ENCODE data around the gene TMEM40. TPM values are rescaled to one million over a fixed set of nuclear protein-coding genes. Genes with fewer than 3 reads are reported as not detected.
"Not testable (repeated sequence)": the region's sequence is repeated elsewhere in the genome, so short reads cannot be mapped to it uniquely, and the experiment has no call there.

The TMEM40 gene
- total RNA-seq, 1 experiment from 2014 or later, result 30.5 TPM

DNA sequence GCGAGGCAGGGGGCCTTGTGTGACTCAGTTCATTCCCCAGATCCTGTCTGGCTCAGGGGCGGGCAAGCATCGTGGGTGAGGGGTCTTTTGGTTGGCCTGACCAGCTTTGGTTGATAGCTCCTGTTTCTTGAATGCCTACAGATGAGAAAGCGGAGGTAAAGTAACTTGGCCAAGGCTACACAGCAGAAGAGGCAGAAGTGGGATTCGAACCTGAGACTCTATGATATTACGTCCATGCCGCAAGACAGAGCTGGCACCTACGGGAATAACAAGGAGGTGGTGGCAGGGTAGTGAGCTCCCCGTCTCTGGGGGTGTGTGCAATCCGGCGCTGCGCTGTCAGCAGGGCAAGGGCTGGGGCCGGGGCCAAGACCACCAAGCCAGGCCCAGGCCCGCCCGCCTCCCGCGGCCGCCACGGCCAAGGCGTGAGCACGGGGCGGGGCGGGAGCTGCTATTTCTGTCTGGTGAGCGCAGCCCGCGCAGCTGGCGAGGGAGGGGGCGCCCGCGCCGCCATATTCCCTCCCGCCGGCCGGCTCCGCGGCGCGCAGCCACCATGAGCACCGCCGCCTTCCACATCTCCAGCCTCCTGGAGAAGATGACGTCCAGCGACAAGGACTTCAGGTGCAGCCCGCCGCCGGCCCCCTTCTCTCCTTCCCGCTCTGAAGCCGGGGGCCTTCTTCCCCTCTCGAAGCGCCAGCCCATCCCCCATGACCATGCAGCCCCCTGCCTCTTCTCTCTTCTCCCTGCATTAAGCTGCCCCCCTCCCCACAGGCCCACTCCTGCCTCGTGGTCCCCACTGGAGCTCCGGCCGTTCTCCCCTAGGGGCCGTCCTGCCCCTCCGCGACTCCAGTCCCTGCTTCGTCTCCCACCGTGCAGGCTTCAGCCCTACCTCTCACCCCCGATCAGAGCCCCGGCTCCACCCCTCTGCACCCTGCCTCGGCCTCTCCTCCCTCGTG lies 37.4 kb upstream of the TMEM40 start, which contains the start of gene CAND2:
Gene CAND2 (plus strand): TSS at position 510 of the 953 bp plus-strand sequence. CDS start 41 bp downstream, at position 551.
- TF ChIP-seq, protein P1, sequence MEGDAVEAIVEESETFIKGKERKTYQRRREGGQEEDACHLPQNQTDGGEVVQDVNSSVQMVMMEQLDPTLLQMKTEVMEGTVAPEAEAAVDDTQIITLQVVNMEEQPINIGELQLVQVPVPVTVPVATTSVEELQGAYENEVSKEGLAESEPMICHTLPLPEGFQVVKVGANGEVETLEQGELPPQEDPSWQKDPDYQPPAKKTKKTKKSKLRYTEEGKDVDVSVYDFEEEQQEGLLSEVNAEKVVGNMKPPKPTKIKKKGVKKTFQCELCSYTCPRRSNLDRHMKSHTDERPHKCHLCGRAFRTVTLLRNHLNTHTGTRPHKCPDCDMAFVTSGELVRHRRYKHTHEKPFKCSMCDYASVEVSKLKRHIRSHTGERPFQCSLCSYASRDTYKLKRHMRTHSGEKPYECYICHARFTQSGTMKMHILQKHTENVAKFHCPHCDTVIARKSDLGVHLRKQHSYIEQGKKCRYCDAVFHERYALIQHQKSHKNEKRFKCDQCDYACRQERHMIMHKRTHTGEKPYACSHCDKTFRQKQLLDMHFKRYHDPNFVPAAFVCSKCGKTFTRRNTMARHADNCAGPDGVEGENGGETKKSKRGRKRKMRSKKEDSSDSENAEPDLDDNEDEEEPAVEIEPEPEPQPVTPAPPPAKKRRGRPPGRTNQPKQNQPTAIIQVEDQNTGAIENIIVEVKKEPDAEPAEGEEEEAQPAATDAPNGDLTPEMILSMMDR (conservative IDR thresholded peaks at IDR 0.05), result no peak
- no peak for TF ChIP-seq EZH2 (IDR thresholded peaks at IDR 0.05; ENCODE audit: low read depth)
- ChIA-PET POLR2A (ENCODE audit: unreplicated experiment) (interaction anchor here (0.6 kb wide), 1 partner anchor 39 kb away, joined by 3 read pairs; no protein-coding TSS in a partner anchor), CTCF (interaction anchor here (0.6 to 0.7 kb wide), 2 partner anchors 9 to 659 kb away, joined by 3 read pairs; no protein-coding TSS in a partner anchor)
- no peaks in the 10 kb centered on the region for H3K36me3 ChIP-seq (ENCODE audit: low read depth)
- no TSS peak for BruUV-seq (replicated peaks)
- H2AFZ ChIP-seq, result no peak within 1 kb of the TSS
- H3K9me3 ChIP-seq (ENCODE audit: insufficient read depth, low read depth), result no peaks in the 10 kb centered on the region
- H3K9me2 ChIP-seq (ENCODE audit: insufficient read depth), result no peaks in the 10 kb centered on the region
- intact Hi-C loops (cut with micrococcal nuclease; ENCODE audit: unreplicated experiment), result no loop called here
- no peaks in the 10 kb centered on the region for H3K4me1 ChIP-seq (replicated peaks; ENCODE audit: insufficient read depth)
- no peak within 1 kb of the TSS for H3K27ac ChIP-seq
- no peaks in the 10 kb centered on the region for H3F3A ChIP-seq (ENCODE audit: insufficient read depth, low read depth)
- no peaks in the 10 kb centered on the region for H4K20me1 ChIP-seq (ENCODE audit: insufficient read depth)
- H3K4me2 ChIP-seq, result no peak within 1 kb of the TSS
- H3K27me3 ChIP-seq (ENCODE audit: insufficient read depth, low read depth), result no peaks in the 10 kb centered on the region
- no peak within 1 kb of the TSS for H3K4me3 ChIP-seq
- no peak for DNase-seq
- H3K79me2 ChIP-seq (ENCODE audit: low read depth), result no peaks in the 10 kb centered on the region

DNA sequence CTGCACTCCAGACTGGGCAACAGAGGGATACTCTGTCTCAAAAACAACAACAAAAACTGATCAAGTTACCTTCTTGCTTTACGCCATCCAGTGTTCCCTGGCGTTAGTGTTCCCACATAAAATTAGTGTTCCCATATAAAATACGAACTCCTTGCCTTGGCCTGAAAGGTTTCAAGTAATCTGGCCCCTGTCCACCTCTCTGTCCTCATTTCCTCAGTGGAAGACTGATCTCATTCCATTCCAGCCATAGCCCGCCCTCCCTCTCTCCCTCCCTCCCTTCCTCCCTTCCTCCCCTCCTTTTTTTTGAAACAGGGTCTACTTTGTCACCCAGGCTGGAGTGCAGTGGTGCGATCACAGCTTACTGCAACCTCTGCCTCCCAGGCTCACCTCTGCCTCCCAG lies 34.6 kb upstream of the TMEM40 start:
- H3K4me1 ChIP-seq (replicated peaks; ENCODE audit: insufficient read depth), result no peaks in the 10 kb centered on the region
- no peaks in the 10 kb centered on the region for H3K9me2 ChIP-seq (ENCODE audit: insufficient read depth)
- TF ChIP-seq, protein P1 (conservative IDR thresholded peaks at IDR 0.05), result no peak
- no peak for TF ChIP-seq EZH2 (IDR thresholded peaks at IDR 0.05; ENCODE audit: low read depth)
- no peaks in the 10 kb centered on the region for H3K9me3 ChIP-seq (ENCODE audit: insufficient read depth, low read depth)
- ChIA-PET CTCF (interaction anchor here (0.6 kb wide), 1 partner anchor 29 kb away, joined by 3 read pairs; no protein-coding TSS in a partner anchor), POLR2A (ENCODE audit: unreplicated experiment) (no interaction called here)
- no peak for DNase-seq
- no peak overlapping the region for H3K27ac ChIP-seq
- no TSS peak for BruUV-seq (replicated peaks)
- H3K27me3 ChIP-seq (ENCODE audit: insufficient read depth, low read depth), result no peaks in the 10 kb centered on the region
- no peaks in the 10 kb centered on the region for H3K79me2 ChIP-seq (ENCODE audit: low read depth)
- no peak overlapping the region for H2AFZ ChIP-seq
- intact Hi-C loops (cut with micrococcal nuclease; ENCODE audit: unreplicated experiment), result no loop called here
- H3K36me3 ChIP-seq (ENCODE audit: low read depth), result no peaks in the 10 kb centered on the region
- no peaks in the 10 kb centered on the region for H4K20me1 ChIP-seq (ENCODE audit: insufficient read depth)
- H3F3A ChIP-seq (ENCODE audit: insufficient read depth, low read depth), result no peaks in the 10 kb centered on the region
- no peak overlapping the region for H3K4me2 ChIP-seq
- no peak overlapping the region for H3K4me3 ChIP-seq

DNA sequence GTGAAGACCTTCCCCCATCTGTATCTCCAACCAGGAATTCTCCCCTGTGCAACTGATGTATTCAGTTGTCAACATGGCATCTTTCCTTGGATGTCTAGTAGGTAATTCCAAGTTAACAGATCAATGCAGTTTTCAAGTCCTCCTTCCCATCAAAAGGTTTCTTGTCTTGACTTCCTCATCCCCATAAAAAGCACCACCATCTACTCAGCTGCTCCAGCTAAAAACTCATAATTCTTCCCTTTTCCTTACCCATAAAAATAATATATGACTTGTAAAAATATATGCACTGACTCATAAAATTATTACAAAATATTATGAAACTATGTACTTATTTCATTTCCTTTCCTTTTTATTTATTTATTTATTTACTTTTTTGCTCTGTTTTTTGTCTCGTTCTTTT lies 32.4 kb upstream of the TMEM40 start:
- no peaks in the 10 kb centered on the region for H3K4me1 ChIP-seq (replicated peaks; ENCODE audit: insufficient read depth)
- ChIA-PET CTCF (interaction anchor here (0.7 kb wide), 1 partner anchor 20 kb away, joined by 3 read pairs; no protein-coding TSS in a partner anchor), POLR2A (ENCODE audit: unreplicated experiment) (no interaction called here)
- no peaks in the 10 kb centered on the region for H4K20me1 ChIP-seq (ENCODE audit: insufficient read depth)
- no peaks in the 10 kb centered on the region for H3F3A ChIP-seq (ENCODE audit: insufficient read depth, low read depth)
- no peak for DNase-seq
- BruUV-seq (replicated peaks), result no TSS peak
- H3K4me2 ChIP-seq, result no peak overlapping the region
- no peak overlapping the region for H3K4me3 ChIP-seq
- no peaks in the 10 kb centered on the region for H3K27me3 ChIP-seq (ENCODE audit: insufficient read depth, low read depth)
- H3K9me3 ChIP-seq (ENCODE audit: insufficient read depth, low read depth), result no peaks in the 10 kb centered on the region
- TF ChIP-seq EZH2 (IDR thresholded peaks at IDR 0.05; ENCODE audit: low read depth), result no peak
- TF ChIP-seq, protein P1 (conservative IDR thresholded peaks at IDR 0.05), result no peak
- no peaks in the 10 kb centered on the region for H3K79me2 ChIP-seq (ENCODE audit: low read depth)
- H3K36me3 ChIP-seq (ENCODE audit: low read depth), result no peaks in the 10 kb centered on the region
- H3K27ac ChIP-seq, result no peak overlapping the region
- no peaks in the 10 kb centered on the region for H3K9me2 ChIP-seq (ENCODE audit: insufficient read depth)
- H2AFZ ChIP-seq, result no peak overlapping the region
- intact Hi-C loops (cut with micrococcal nuclease; ENCODE audit: unreplicated experiment), result no loop called here

DNA sequence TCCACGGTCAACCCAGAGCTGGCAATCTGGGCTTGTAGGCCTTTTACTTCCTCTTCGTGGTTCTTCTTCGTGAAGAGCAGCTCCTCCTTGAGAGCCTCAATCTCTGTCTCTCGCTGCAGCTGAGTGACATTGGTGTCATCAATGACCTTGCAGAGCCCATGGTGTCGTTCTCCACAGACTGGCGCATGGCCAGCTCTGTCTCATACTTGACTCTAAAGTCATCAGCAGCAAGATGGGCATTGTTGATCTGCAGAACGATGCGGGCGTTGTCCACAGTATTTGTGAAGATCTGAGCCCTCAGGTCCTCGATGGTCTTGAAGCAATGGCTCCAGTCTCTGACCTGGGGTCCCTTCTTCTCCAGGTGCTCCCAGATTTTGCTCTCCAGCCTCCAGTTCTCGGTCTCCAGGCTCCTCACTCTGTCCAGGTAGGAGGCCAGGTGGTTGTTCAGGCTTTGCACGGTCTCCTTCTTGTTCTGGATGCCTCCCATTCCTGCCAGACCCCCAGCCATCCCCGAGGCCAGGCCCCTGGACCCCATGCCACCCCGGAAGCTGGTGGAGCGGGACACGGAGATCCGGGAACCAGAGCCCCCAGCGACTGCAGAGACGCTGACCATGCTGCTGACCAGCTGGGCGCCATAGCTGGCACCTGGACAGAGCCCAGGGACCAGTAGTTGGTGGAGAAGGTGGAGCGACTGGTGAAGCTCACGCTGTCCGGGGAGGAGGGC lies 29.1 kb upstream of the TMEM40 start:
- H3K27me3 ChIP-seq (ENCODE audit: insufficient read depth, low read depth); H2AFZ ChIP-seq; H3K9me3 ChIP-seq (ENCODE audit: insufficient read depth, low read depth); H3F3A ChIP-seq (ENCODE audit: insufficient read depth, low read depth); H3K4me3 ChIP-seq; intact Hi-C loops (cut with micrococcal nuclease; ENCODE audit: unreplicated experiment); H3K36me3 ChIP-seq (ENCODE audit: low read depth); H3K27ac ChIP-seq; DNase-seq; H3K4me1 ChIP-seq (replicated peaks; ENCODE audit: insufficient read depth); H4K20me1 ChIP-seq (ENCODE audit: insufficient read depth); H3K9me2 ChIP-seq (ENCODE audit: insufficient read depth); CTCF ChIA-PET; H3K4me2 ChIP-seq; POLR2A ChIA-PET (ENCODE audit: unreplicated experiment); H3K79me2 ChIP-seq (ENCODE audit: low read depth); BruUV-seq (replicated peaks): not testable (repeated sequence)
